Dendritic cell treated with granulocyte-macrophage colony-stimulating factor and Interleukin-4, amounts not matched to agents 40 ng/mL and 50 ng/mL, for 4 days (primary cell): Measurements from ENCODE around the gene MAPK8IP3.

Experiments used
- H3K27ac Mint-ChIP-seq: one replicate; pipeline ENCODE4 v1.8.0; 2022; ENCODE audit warnings: mild to moderate bottlenecking, mixed read lengths
- H3K27me3 Mint-ChIP-seq: one replicate; pipeline ENCODE4 v1.8.0; 2022; ENCODE audit warnings: mild to moderate bottlenecking, mixed read lengths
- H3K36me3 Mint-ChIP-seq: one replicate; pipeline ENCODE4 v1.8.0; 2022; ENCODE audit warnings: low read depth, mixed read lengths
- H3K4me1 Mint-ChIP-seq: one replicate; pipeline ENCODE4 v1.8.0; 2022; ENCODE audit warnings: low read depth, mixed read lengths
- H3K4me3 Mint-ChIP-seq: one replicate; pipeline ENCODE4 v1.8.0; 2022; ENCODE audit warnings: mild to moderate bottlenecking, moderate library complexity, mixed read lengths
- H3K9me3 Mint-ChIP-seq: one replicate; pipeline ENCODE4 v1.8.0; 2022; ENCODE audit warnings: mixed read lengths
- intact Hi-C: fragments of 100-400 bp; cut with micrococcal nuclease; formaldehyde crosslinking; loops from one replicate; pipeline ENCODE4 v1.15.0; 2022

MAPK8IP3 gene

DNA sequence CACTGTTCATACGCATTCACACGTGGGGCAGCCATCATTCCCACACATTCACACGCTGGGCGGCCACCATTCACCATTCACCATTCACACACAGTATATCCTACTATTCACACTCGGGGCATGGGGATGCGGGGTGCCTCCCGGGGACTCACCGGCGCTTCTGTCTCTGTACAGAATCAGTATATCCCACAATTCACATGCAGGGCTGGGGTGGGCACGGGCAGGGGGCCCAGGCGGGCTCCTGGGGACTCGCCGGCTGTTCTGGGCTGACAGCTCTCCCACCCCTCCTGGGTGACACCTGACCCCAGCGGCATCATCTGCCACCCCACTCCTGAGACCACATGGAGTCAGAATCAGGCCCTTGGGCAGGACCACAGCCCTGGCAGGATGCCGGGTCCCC, 55.8 kb downstream of the MAPK8IP3 start:
- Mint-ChIP-seq H3K27me3 (no peaks in the 10 kb centered on the region), H3K9me3 (no peaks in the 10 kb centered on the region), H3K4me1 (no peaks in the 10 kb centered on the region), H3K4me3 (no peak overlapping the region), H3K27ac (no peak overlapping the region), H3K36me3 (peaks cover 100% of the 10 kb centered on the region)
- intact Hi-C loops: no loop called here

DNA sequence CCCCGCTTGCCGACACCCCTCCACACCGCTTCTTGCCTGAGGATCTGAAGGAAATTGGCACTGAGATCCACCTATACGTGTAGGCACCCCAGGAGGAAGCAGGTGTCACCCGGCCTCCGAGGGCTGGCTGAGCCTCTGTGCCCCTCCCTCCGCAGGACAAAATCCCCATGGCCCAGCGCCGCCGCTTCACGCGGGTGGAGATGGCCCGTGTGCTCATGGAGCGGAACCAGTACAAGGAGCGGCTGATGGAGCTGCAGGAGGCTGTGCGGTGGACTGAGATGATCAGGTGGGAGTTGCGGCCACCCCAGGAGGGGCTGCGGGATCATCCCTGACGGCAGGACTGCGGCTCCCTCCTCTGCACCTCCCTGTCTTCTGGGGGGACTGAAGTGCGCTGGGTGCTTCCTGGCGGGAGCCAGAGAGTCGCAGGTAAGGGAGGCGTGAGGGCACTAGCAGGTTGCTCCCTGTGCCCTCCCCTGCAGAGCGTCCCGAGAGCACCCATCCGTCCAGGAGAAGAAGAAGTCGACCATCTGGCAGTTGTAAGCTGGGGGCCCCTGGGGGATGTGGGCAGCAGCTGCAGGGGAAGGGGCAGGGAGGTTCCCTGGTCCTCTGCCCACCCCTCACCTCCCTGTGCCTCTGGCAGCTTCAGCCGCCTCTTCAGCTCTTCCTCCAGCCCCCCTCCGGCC, 56.3 kb downstream of the MAPK8IP3 start:
- peaks cover 100% of the 10 kb centered on the region for H3K36me3 Mint-ChIP-seq
- no peak overlapping the region for H3K27ac Mint-ChIP-seq
- H3K4me3 Mint-ChIP-seq: no peak overlapping the region
- no peaks in the 10 kb centered on the region for H3K27me3 Mint-ChIP-seq
- intact Hi-C loops: no loop called here
- no peaks in the 10 kb centered on the region for H3K4me1 Mint-ChIP-seq
- no peaks in the 10 kb centered on the region for H3K9me3 Mint-ChIP-seq

DNA sequence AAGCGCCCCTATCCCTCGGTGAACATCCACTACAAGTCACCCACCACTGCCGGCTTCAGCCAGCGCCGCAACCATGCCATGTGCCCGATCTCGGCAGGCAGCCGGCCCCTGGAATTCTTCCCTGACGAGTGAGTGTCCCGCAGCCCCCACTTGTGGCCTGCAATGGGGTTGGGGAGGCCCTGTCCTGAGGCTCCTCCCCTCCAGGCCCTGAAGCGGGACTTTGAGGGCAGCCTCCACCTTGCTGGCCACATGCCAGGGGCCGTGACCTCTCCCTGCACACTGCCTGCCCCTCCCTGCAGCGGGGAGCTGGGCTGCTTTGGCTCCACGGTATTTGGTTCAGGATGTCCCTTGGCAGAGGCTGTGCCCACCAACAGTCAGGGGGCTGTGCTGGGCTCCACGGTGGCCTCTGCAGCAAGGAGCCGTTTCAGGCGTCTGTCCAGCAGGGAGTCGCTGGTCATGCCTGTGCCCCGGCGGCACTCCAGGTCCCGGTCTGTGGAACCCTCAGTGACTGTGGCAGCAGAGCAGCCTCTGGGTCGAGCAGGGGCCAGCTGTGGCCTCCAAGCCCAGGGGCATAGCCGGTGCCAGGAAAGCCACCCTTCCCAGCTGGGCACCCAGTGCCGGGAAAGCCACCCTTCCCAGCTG, 57.0 kb downstream of the MAPK8IP3 start:
- no peaks in the 10 kb centered on the region for H3K9me3 Mint-ChIP-seq
- H3K4me3 Mint-ChIP-seq: no peak overlapping the region
- H3K36me3 Mint-ChIP-seq: peaks cover 100% of the 10 kb centered on the region
- no peaks in the 10 kb centered on the region for H3K27me3 Mint-ChIP-seq
- no peak overlapping the region for H3K27ac Mint-ChIP-seq
- intact Hi-C loops: no loop called here
- no peaks in the 10 kb centered on the region for H3K4me1 Mint-ChIP-seq

DNA sequence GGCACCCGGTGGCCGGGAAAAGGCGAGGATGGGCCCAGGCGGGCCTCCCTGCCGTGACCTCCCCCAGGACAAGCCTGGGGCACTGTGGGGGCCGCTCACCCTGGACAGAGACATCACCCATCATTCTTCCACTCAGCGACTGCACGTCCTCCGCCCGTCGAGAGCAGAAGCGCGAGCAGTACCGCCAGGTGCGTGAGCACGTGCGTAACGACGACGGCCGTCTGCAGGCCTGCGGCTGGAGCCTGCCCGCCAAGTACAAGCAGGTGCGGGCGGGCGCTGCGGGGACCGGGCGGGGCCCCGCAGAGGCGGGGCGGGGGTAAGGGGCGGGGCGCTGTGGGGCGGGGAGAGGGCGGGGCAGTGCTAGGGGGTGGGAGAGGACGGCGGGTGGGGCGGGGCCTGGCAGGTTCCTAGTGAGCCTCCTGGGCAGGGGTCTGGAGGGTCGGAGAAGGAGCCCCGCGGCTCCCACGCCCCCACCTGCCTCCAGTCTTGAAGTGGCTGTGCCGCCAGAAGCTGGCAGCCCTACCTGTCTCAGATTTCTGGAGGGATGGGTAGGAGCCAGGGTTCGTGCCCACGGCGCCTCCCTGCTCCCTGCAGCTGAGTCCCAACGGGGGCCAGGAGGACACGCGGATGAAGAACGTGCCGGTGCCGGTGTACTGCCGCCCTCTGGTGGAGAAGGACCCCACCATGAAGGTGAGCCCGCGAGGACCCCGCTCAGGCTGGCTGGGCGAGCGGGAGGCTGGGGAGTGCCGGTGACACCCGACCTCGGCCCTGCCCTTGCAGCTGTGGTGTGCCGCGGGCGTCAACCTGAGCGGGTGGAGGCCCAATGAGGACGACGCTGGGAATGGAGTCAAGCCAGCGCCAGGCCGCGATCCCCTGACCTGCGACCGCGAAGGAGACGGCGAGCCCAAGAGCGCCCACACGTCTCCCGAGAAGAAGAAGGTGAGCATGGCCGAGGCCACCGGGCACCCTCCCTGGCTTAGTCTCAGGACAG, 57.8 kb downstream of the MAPK8IP3 start:
- Mint-ChIP-seq H3K27ac (no peak overlapping the region), H3K36me3 (peaks cover 100% of the 10 kb centered on the region), H3K4me3 (no peak overlapping the region), H3K27me3 (no peaks in the 10 kb centered on the region), H3K9me3 (no peaks in the 10 kb centered on the region), H3K4me1 (peaks cover under 1% of the 10 kb centered on the region)
- intact Hi-C loops: no loop called here

DNA sequence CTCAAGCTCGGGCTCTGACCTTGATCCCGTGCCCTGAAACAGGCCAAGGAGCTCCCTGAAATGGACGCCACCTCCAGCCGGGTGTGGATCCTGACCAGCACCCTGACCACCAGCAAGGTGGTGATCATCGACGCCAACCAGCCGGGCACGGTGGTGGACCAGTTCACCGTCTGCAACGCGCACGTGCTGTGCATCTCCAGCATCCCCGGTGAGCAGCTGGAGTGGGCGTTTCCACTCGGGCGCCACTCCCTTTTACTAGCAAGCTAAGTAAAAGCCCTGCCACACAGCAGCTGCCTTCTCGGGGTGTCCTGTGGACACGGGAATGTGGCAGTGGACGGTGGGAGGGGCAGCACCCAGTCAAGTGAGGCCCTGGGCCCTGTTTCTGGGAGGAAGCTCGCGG, 59.0 kb downstream of the MAPK8IP3 start:
- Mint-ChIP-seq H3K27me3 (no peaks in the 10 kb centered on the region), H3K9me3 (no peaks in the 10 kb centered on the region), H3K36me3 (peaks cover 100% of the 10 kb centered on the region), H3K4me3 (no peak overlapping the region), H3K4me1 (peaks cover 12% of the 10 kb centered on the region), H3K27ac (no peak overlapping the region)
- intact Hi-C loops: no loop called here

DNA sequence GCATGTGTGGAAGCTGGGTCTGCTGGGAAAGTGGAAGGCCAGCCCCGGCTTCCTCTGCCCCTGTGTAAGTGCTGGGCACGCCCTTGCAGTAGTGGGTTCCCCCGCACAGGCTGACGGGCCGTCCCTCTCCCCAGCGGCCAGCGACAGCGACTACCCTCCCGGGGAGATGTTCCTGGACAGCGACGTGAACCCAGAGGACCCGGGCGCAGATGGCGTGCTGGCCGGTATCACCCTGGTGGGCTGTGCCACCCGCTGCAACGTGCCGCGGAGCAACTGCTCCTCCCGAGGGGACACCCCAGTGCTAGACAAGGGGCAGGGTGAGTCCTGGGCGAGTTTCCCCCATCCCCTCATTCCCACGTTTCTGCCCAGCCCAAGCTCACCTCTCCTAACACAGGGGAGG, 59.8 kb downstream of the MAPK8IP3 start:
- peaks cover 20% of the 10 kb centered on the region for H3K4me1 Mint-ChIP-seq
- H3K36me3 Mint-ChIP-seq: peaks cover 98% of the 10 kb centered on the region
- intact Hi-C loops: no loop called here
- H3K27me3 Mint-ChIP-seq: no peaks in the 10 kb centered on the region
- H3K9me3 Mint-ChIP-seq: no peaks in the 10 kb centered on the region
- H3K27ac Mint-ChIP-seq: no peak overlapping the region
- H3K4me3 Mint-ChIP-seq: no peak overlapping the region

DNA sequence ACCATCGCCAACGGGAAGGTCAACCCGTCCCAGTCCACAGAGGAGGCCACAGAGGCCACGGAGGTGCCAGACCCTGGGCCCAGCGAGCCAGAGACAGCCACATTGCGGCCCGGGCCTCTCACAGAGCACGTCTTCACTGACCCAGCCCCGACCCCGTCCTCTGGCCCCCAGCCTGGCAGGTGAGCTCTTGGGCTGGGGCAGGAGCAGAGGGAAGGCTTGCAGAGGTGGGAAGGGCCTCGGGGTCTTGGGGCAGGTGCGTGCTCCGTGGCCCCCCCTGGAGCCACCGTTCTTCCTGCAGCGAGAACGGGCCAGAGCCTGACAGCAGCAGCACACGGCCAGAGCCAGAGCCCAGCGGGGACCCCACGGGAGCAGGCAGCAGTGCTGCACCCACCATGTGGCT, 60.2 kb downstream of the MAPK8IP3 start:
- peaks cover 94% of the 10 kb centered on the region for H3K36me3 Mint-ChIP-seq
- intact Hi-C loops: no loop called here

DNA sequence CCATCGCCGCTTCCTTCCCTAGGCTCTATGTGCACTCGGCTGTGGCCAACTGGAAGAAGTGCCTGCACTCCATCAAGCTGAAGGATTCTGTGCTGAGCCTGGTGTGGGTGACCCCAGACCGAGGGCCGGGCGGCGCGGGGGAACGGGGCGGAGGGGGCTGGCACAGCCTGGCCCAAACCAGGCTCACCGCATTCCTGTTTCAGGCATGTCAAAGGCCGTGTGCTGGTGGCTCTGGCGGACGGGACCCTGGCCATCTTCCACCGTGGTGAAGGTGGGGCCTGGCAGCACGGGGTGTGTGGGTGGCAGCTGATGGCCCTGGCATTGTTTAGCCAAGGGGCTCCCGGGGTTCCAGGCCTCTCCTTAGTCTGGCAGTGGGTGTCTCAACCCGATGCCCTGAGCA, 60.7 kb downstream of the MAPK8IP3 start:
- peaks cover 91% of the 10 kb centered on the region for H3K36me3 Mint-ChIP-seq
- H3K4me3 Mint-ChIP-seq: no peak overlapping the region
- H3K4me1 Mint-ChIP-seq: peaks cover 22% of the 10 kb centered on the region
- no peaks in the 10 kb centered on the region for H3K9me3 Mint-ChIP-seq
- H3K27ac Mint-ChIP-seq: no peak overlapping the region
- H3K27me3 Mint-ChIP-seq: no peaks in the 10 kb centered on the region
- intact Hi-C loops: no loop called here

More for the DNA sequence above, 60.2 kb downstream of the MAPK8IP3 start:
- no peak overlapping the region for H3K27ac Mint-ChIP-seq
- no peak overlapping the region for H3K4me3 Mint-ChIP-seq
- H3K9me3 Mint-ChIP-seq: no peaks in the 10 kb centered on the region
- H3K4me1 Mint-ChIP-seq: peaks cover 20% of the 10 kb centered on the region
- H3K27me3 Mint-ChIP-seq: no peaks in the 10 kb centered on the region

DNA sequence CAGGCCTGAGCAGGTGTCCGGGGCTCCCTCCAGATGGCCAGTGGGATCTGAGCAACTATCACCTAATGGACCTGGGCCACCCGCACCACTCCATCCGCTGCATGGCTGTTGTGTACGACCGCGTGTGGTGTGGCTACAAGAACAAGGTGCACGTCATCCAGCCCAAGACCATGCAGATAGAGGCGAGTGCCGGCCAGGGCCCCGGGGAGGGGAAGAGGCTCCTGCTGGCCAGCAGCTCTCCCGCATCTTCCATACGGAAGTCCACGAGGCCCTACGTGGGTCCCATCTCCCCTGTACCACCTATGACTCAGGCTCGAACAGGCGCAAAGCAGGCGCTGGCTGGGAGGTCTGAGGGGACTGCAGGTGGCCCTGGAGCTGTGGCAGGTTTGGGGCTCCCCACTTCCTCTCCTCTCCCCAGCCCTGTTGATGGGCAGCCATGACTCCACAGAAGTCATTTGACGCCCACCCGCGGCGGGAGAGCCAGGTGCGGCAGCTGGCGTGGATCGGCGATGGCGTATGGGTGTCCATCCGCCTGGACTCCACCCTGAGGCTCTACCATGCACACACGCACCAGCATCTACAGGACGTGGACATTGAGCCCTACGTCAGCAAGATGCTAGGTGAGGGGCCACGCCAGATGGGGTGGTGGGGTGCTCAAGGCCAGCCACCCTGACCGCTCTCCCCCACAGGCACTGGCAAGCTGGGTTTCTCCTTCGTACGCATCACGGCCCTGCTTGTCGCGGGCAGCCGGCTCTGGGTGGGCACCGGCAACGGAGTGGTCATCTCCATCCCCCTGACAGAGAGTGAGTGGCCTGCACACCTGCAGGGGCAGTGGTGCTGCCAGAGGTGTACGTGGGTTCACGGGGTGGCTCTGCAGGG, 61.4 kb downstream of the MAPK8IP3 start:
- Mint-ChIP-seq H3K27me3 (no peaks in the 10 kb centered on the region), H3K36me3 (peaks cover 91% of the 10 kb centered on the region), H3K9me3 (no peaks in the 10 kb centered on the region)

DNA sequence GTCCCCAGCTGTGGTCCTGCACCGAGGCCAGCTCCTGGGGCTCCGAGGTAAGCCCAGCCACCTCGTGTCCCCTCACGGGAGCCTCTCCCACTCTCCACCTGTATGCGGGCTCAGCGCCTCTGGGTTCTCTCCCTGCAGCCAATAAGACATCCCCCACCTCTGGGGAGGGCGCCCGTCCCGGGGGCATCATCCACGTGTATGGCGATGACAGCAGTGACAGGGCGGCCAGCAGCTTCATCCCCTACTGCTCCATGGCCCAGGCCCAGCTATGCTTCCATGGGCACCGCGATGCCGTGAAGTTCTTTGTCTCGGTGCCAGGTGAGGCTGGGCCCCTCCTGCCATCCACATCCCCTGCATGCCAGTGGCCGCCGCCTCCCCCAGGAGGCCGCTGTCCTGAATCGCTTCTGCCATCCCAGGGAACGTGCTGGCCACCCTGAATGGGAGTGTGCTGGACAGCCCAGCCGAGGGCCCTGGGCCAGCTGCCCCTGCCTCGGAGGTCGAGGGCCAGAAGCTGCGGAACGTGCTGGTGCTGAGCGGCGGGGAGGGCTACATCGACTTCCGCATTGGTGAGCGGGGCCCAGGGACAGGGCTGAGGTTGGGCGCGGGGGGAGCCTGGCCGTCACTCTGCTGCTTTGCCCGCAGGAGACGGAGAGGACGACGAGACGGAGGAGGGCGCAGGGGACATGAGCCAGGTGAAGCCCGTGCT, 62.2 kb downstream of the MAPK8IP3 start:
- H3K27me3 Mint-ChIP-seq: no peaks in the 10 kb centered on the region
- no peak overlapping the region for H3K4me3 Mint-ChIP-seq
- H3K36me3 Mint-ChIP-seq: peaks cover 91% of the 10 kb centered on the region
- H3K9me3 Mint-ChIP-seq: no peaks in the 10 kb centered on the region
- H3K27ac Mint-ChIP-seq: no peak overlapping the region
- peaks cover 29% of the 10 kb centered on the region for H3K4me1 Mint-ChIP-seq
- intact Hi-C loops: no loop called here

More for the DNA sequence above, 61.4 kb downstream of the MAPK8IP3 start:
- Mint-ChIP-seq H3K4me3 (no peak overlapping the region), H3K4me1 (peaks cover 28% of the 10 kb centered on the region), H3K27ac (no peak overlapping the region)
- intact Hi-C loops: no loop called here

DNA sequence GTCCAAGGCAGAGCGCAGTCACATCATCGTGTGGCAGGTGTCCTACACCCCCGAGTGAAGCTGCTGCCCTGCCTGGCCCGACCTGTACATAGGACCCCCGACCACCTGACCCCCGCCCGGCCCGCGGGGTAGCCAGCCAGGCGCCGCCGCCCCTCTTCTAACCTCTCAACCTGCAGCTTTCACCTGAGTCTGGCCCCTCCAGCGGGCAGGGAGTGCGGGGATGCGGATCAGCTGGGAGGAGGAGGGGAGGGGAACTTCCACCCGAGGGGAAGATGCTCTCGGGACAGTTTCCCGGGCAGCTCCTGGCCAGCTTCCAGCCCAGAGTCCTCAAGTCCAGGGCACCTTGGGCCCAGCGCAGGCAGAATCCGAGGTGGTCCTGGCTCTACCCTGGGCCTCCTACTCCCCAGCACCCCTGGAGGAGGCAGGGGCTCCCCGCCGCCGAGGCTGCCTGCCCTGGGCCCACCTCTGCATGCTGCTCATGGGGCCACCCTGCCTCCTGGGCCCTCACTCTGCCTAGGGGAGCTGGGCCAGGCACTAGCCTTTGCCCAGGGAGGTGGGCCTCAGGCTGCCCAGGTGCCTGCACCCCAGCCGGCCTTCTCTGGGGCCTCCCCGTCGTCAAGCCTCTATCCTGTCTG, 62.9 kb downstream of the MAPK8IP3 start:
- intact Hi-C loops: no loop called here
- Mint-ChIP-seq H3K4me1 (peaks cover 32% of the 10 kb centered on the region), H3K27me3 (no peaks in the 10 kb centered on the region), H3K36me3 (peaks cover 87% of the 10 kb centered on the region), H3K9me3 (no peaks in the 10 kb centered on the region), H3K27ac (no peak overlapping the region), H3K4me3 (no peak overlapping the region)

DNA sequence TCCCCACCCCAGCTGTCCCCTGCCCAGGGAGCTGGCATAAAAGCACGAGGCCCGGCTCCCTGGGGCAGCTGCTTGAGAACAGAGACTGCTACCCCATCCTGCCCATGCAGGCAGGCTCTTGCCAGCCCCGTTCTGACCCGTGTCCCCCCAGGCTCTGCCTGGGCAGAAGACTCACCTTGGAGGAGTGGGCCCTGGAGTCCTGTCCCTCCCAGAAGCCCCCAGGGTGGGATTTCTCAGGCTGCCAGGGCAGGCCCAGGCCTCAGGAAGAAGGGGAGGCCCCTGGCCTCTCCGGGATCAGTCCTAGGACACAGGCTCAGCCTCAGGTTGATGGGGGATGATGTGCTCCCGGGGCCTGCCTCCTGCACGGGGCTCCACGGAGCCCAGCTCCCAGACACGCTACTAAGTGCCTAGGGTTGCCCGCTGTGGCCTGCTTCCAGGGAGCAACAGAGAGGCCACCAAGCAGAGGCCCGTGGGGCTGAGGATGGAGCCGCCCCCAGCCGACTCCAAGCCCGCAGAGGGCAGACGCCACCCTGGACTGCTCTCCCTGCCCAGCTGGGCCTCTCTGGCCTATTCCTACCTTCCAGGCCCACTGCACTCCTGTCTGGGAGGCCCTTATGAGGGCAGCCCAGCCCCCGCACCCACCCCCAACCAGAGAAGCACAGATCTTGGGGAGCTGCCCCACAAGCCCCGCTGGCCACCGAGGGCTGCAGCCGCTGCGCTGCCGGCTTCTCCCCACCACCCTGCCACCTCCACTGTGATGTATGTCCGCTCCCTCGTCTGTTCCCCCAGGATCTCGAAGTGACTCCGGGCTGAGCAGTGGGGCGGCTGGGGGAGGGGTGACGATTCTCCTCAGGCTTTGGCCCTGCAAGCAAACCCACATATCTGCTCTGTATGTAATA, 63.7 kb downstream of the MAPK8IP3 start:
- Mint-ChIP-seq H3K4me1 (peaks cover 39% of the 10 kb centered on the region), H3K36me3 (peaks cover 81% of the 10 kb centered on the region), H3K27ac (peak overlapping the region; percentile 63), H3K9me3 (no peaks in the 10 kb centered on the region), H3K27me3 (no peaks in the 10 kb centered on the region), H3K4me3 (peak overlapping the region; percentile 90)
- intact Hi-C loops: loop anchor here (5.0 kb wide), 2 partner anchors 62 to 158 kb away; partner anchors contain the start of gene MAPK8IP3
